Smooth muscle cell (in vitro differentiated cells): ENCODE results near the gene R3HDM1. TPM values are rescaled to one million over a fixed set of nuclear protein-coding genes. Genes with fewer than 3 reads are reported as not detected.
"Not testable (repeated sequence)": the region's sequence is repeated elsewhere in the genome, so short reads cannot be mapped to it uniquely, and the experiment has no call there.

Experiments used
- DNase-seq: peaks from one replicate; lab custom pipeline; 2025; ENCODE audit not compliant: unreplicated experiment; lab: John Stamatoyannopoulos, UW
- H2AFZ ChIP-seq: fragments of 200-600 bp; sonication (generic); 2 replicates; pipeline ENCODE4 v1.6.0; 2016; ENCODE audit warnings: antibody characterized with exemption, low read depth, mild to moderate bottlenecking
- H3F3A ChIP-seq: fragments of 200-600 bp; sonication (generic); 2 replicates; pipeline ENCODE4 v1.6.0; 2017; ENCODE audit warnings: antibody characterized with exemption, low read depth
- H3K27ac ChIP-seq: fragments of 200-600 bp; sonication (generic); 2 replicates; pipeline ENCODE4 v1.5.1; 2016; ENCODE audit warnings: low read depth, mild to moderate bottlenecking
- H3K27me3 ChIP-seq: fragments of 200-600 bp; sonication (generic); 2 replicates; pipeline ENCODE4 v1.6.1; 2016; ENCODE audit warnings: low read depth, mild to moderate bottlenecking
- H3K36me3 ChIP-seq: fragments of 200-600 bp; sonication (generic); 2 replicates; pipeline ENCODE4 v1.5.1; 2016; ENCODE audit warnings: low read depth
- H3K4me1 ChIP-seq: fragments of 200-600 bp; sonication (generic); 2 replicates; pipeline ENCODE4 v1.5.1; 2016; ENCODE audit warnings: low read depth
- H3K4me2 ChIP-seq: fragments of 200-600 bp; sonication (generic); 2 replicates; pipeline ENCODE4 v1.6.0; 2016; ENCODE audit warnings: mild to moderate bottlenecking
- H3K4me3 ChIP-seq: fragments of 200-600 bp; sonication (generic); 2 replicates; pipeline ENCODE4 v1.5.1; 2016; ENCODE audit warnings: mild to moderate bottlenecking
- H3K79me2 ChIP-seq: fragments of 200-600 bp; sonication (generic); 2 replicates; pipeline ENCODE4 v1.6.0; 2016; ENCODE audit warnings: low read depth, mild to moderate bottlenecking
- H3K9ac ChIP-seq: fragments of 200-600 bp; sonication (generic); 2 replicates; pipeline ENCODE4 v1.6.0; 2016; ENCODE audit warnings: low read depth
- H3K9me3 ChIP-seq: fragments of 200-600 bp; sonication (generic); replicated peaks from 2 replicates; pipeline ENCODE4 v1.5.1; 2016; ENCODE audit warnings: low read depth
- H4K20me1 ChIP-seq: fragments of 200-600 bp; sonication (generic); 2 replicates; pipeline ENCODE4 v1.6.0; 2016; ENCODE audit warnings: low read depth
- CTCF ChIP-seq: fragments of 200-600 bp; sonication (generic); IDR thresholded peaks from 2 replicates; pipeline ENCODE4 v1.5.1; 2017; ENCODE audit warnings: borderline replicate concordance, mild to moderate bottlenecking, antibody characterized with exemption; ENCODE audit not compliant: insufficient read depth, poor library complexity, severe bottlenecking
- WGBS: methylation state at CpG from one replicate; pipeline ENCODE4 v1.1.7; 2016; ENCODE audit warnings: low lambda C conversion rate; 5-methylcytosine and 5-hydroxymethylcytosine counted together
- polyA plus RNA-seq: library from polyadenylated mRNA; unstranded; fragments of >200 nt; fragmentation: Nextera tagmentation; extraction: Ambion mirVana; gene quantifications from 2 replicates; pipeline ENCODE4 v1.2.1, GENCODE V29; 2016
- total RNA-seq: library from RNA; depleted of rRNA; stranded (reverse); fragments of >200 nt; gene quantifications from 2 replicates; pipeline ENCODE4 v1.2.3, GENCODE V29; 2014

The R3HDM1 gene
- total and polyA plus RNA-seq, 2 experiments from 2014 or later: 14.2 to 20.6 TPM

GRCh38 chr2:135647836-135648579 is 116.7 kb downstream of the R3HDM1 start:
- H4K20me1 ChIP-seq: no peaks in the 10 kb centered on the region
- no peaks in the 10 kb centered on the region for H3K27me3 ChIP-seq
- no peaks in the 10 kb centered on the region for H3K9me3 ChIP-seq
- H3K79me2 ChIP-seq: no peaks in the 10 kb centered on the region
- H3K4me1 ChIP-seq: no peaks in the 10 kb centered on the region
- H3K4me2 ChIP-seq: no peak overlapping the region
- no peak overlapping the region for H3K27ac ChIP-seq
- H3K9ac ChIP-seq: no peak overlapping the region
- H3F3A ChIP-seq: no peaks in the 10 kb centered on the region
- H2AFZ ChIP-seq: no peak overlapping the region
- WGBS: 92% methylated on average over 2 of the region's 2 CpGs
- no peak for TF ChIP-seq CTCF
- H3K36me3 ChIP-seq: peaks cover 6% of the 10 kb centered on the region
- H3K4me3 ChIP-seq: no peak overlapping the region
- DNase-seq: no peak

GRCh38 chr2:135650721-135651120 is 119.4 kb downstream of the R3HDM1 start:
- Histone ChIP-seq H3K4me3 (no peak overlapping the region), H3F3A (no peaks in the 10 kb centered on the region), H3K9me3 (no peaks in the 10 kb centered on the region), H3K27ac (no peak overlapping the region), H2AFZ (no peak overlapping the region), H3K27me3 (no peaks in the 10 kb centered on the region), H3K9ac (no peak overlapping the region), H3K36me3 (peaks cover under 1% of the 10 kb centered on the region), H3K4me1 (no peaks in the 10 kb centered on the region), H3K79me2 (no peaks in the 10 kb centered on the region), H4K20me1 (no peaks in the 10 kb centered on the region), H3K4me2 (no peak overlapping the region)
- WGBS: 20% methylated on average over 1 of the region's 1 CpG
- TF ChIP-seq CTCF: no peak
- DNase-seq: no peak

GRCh38 chr2:135651717-135652116 is 120.4 kb downstream of the R3HDM1 start:
- no peaks in the 10 kb centered on the region for H3K36me3 ChIP-seq
- no peaks in the 10 kb centered on the region for H3K9me3 ChIP-seq
- H3K4me3 ChIP-seq: no peak overlapping the region
- H3K27ac ChIP-seq: no peak overlapping the region
- no peak overlapping the region for H3K4me2 ChIP-seq
- no peak overlapping the region for H3K9ac ChIP-seq
- H3K27me3 ChIP-seq: no peaks in the 10 kb centered on the region
- no peak overlapping the region for H2AFZ ChIP-seq
- no peaks in the 10 kb centered on the region for H4K20me1 ChIP-seq
- no peaks in the 10 kb centered on the region for H3K4me1 ChIP-seq
- peaks cover 3% of the 10 kb centered on the region for H3K79me2 ChIP-seq
- 100% methylated on average over 3 of the region's 3 CpGs for WGBS
- no peak for TF ChIP-seq CTCF
- H3F3A ChIP-seq: no peaks in the 10 kb centered on the region
- no peak for DNase-seq

GRCh38 chr2:135654239-135654638 is 123.0 kb downstream of the R3HDM1 start:
- H3K4me3 ChIP-seq, H3K79me2 ChIP-seq, H4K20me1 ChIP-seq, H3K4me1 ChIP-seq, H3K36me3 ChIP-seq, H2AFZ ChIP-seq, H3F3A ChIP-seq, H3K9ac ChIP-seq, H3K4me2 ChIP-seq, H3K9me3 ChIP-seq, H3K27me3 ChIP-seq, H3K27ac ChIP-seq, DNase-seq: not testable (repeated sequence)
- WGBS: 97% methylated on average over 5 of the region's 5 CpGs
